HepG2 (cell line): ENCODE data around the gene GNG7. TPM values are rescaled to one million over a fixed set of nuclear protein-coding genes. Genes with fewer than 3 reads are reported as not detected.

Experiments used
- CC2D1A ChIP-seq: sonication (generic); formaldehyde crosslinking; IDR thresholded peaks from 2 replicates; pipeline ENCODE4 v1.8.1; 2023; ENCODE audit warnings: mild to moderate bottlenecking, missing genetic modification reagents
- DNMT1 ChIP-seq: sonication (generic); formaldehyde crosslinking; IDR thresholded peaks from 2 replicates; pipeline ENCODE4 v1.5.1; 2020; ENCODE audit warnings: mild to moderate bottlenecking, missing genetic modification reagents
- DNMT3B ChIP-seq: conservative IDR thresholded peaks from 2 replicates; pipeline ENCODE4 v1.6.1; 2016; ENCODE audit warnings: missing biosample characterization, control low read depth
- FOXM1 ChIP-seq: sonication (generic); formaldehyde crosslinking; IDR thresholded peaks from 2 replicates; pipeline ENCODE4 v1.5.0; 2020; ENCODE audit warnings: missing genetic modification reagents
- MZF1 ChIP-seq: sonication (generic); formaldehyde crosslinking; IDR thresholded peaks from 2 replicates; pipeline ENCODE4 v1.8.1; 2023; ENCODE audit warnings: mild to moderate bottlenecking, missing genetic modification reagents, borderline replicate concordance
- NFYB ChIP-seq: sonication (generic); formaldehyde crosslinking; IDR thresholded peaks from 2 replicates; pipeline ENCODE4 v1.4.0; 2020; ENCODE audit warnings: missing genetic modification reagents
- PAWR ChIP-seq: sonication (generic); formaldehyde crosslinking; IDR thresholded peaks from 2 replicates; pipeline ENCODE4 v1.4.0; 2020; ENCODE audit warnings: missing genetic modification reagents, mild to moderate bottlenecking, borderline replicate concordance
- RNF2 ChIP-seq: fragments of 450-650 bp; conservative IDR thresholded peaks from 2 replicates; pipeline ENCODE4 v1.6.1; 2016; ENCODE audit warnings: low read depth
- ZBTB49 ChIP-seq: sonication (generic); formaldehyde crosslinking; IDR thresholded peaks from 2 replicates; pipeline ENCODE4 v1.4.0; 2020; ENCODE audit warnings: missing genetic modification reagents, borderline replicate concordance
- ZFP90 ChIP-seq: sonication (generic); formaldehyde crosslinking; IDR thresholded peaks from 2 replicates; pipeline ENCODE4 v1.8.0; 2022; ENCODE audit warnings: missing genetic modification reagents, mild to moderate bottlenecking, inconsistent platforms, borderline replicate concordance
- ZNF501 ChIP-seq: sonication (generic); formaldehyde crosslinking; IDR thresholded peaks from 2 replicates; pipeline ENCODE4 v1.5.1; 2020; ENCODE audit warnings: mild to moderate bottlenecking, moderate library complexity, missing genetic modification reagents
- ZNF607 ChIP-seq: sonication (generic); formaldehyde crosslinking; IDR thresholded peaks from 2 replicates; pipeline ENCODE4 v1.5.1; 2020; ENCODE audit warnings: missing genetic modification reagents, mild to moderate bottlenecking, borderline replicate concordance
- ZNF614 ChIP-seq: IDR thresholded peaks from 2 replicates; pipeline ENCODE4 v1.6.1; 2018; ENCODE audit warnings: missing biosample characterization, missing genetic modification reagents, inconsistent platforms, borderline replicate concordance
- ZNF670 ChIP-seq: sonication (generic); formaldehyde crosslinking; IDR thresholded peaks from 2 replicates; pipeline ENCODE4 v1.8.0; 2022; ENCODE audit warnings: mild to moderate bottlenecking, missing genetic modification reagents, borderline replicate concordance
- ZNF691 ChIP-seq: sonication (generic); formaldehyde crosslinking; IDR thresholded peaks from 2 replicates; pipeline ENCODE4 v1.4.0; 2020; ENCODE audit warnings: missing genetic modification reagents, low read depth, mild to moderate bottlenecking, borderline replicate concordance
- ZNF772 ChIP-seq: sonication (generic); formaldehyde crosslinking; IDR thresholded peaks from 2 replicates; pipeline ENCODE4 v1.5.0; 2020; ENCODE audit warnings: mild to moderate bottlenecking, missing genetic modification reagents
- ZNF788 ChIP-seq: sonication (generic); formaldehyde crosslinking; IDR thresholded peaks from 2 replicates; pipeline ENCODE4 v1.5.0; 2020; ENCODE audit warnings: mild to moderate bottlenecking, missing genetic modification reagents, borderline replicate concordance
- ZSCAN31 ChIP-seq: sonication (generic); formaldehyde crosslinking; IDR thresholded peaks from 2 replicates; pipeline ENCODE4 v1.5.0; 2020; ENCODE audit warnings: low read depth, mild to moderate bottlenecking, missing genetic modification reagents
- polyA plus RNA-seq, 8 experiments: library from polyadenylated mRNA; depleted of rRNA in 3 of 8; stranded (reverse) in 7 of 8; unstranded in 1 of 8; fragments of >200 nt; fragmentation: Illumina TruSeq in 4 of 8; extraction: Trizol in 4 of 8; gene quantifications; 2 replicates each; pipeline versions ENCODE4 v1.2.1 to v1.2.3, GENCODE V29; 2011 to 2016; ENCODE audit warnings: low read depth in 4 of 8, missing spikeins in 1 of 8, mixed read lengths in 1 of 8; ENCODE audit not compliant: insufficient read depth in 1 of 8
- total RNA-seq, 5 experiments: library from RNA; depleted of rRNA; stranded (reverse); fragments of >200 nt; fragmentation: Illumina TruSeq; extraction: Trizol; gene quantifications; 2 replicates each; pipeline ENCODE4 v1.2.3, GENCODE V29; 2016; ENCODE audit warnings: low read depth in 1 of 5
- TF ChIP-seq, protein P1 (sequence below): sonication (generic); formaldehyde crosslinking; IDR thresholded peaks from 2 replicates; pipeline ENCODE4 v1.5.1; 2020; ENCODE audit warnings: mild to moderate bottlenecking, missing genetic modification reagents, moderate library complexity
- TF ChIP-seq, protein P2 (sequence below): sonication (generic); formaldehyde crosslinking; IDR thresholded peaks from 2 replicates; pipeline ENCODE4 v1.5.0; 2020; ENCODE audit warnings: missing genetic modification reagents, mild to moderate bottlenecking, borderline replicate concordance

GNG7 gene
- total and polyA plus RNA-seq, 2 of the 13 experiments (the other 11 are each of a cell fraction or from before 2014, with no cell fraction given): 1.4 to 3.3 TPM

DNA sequence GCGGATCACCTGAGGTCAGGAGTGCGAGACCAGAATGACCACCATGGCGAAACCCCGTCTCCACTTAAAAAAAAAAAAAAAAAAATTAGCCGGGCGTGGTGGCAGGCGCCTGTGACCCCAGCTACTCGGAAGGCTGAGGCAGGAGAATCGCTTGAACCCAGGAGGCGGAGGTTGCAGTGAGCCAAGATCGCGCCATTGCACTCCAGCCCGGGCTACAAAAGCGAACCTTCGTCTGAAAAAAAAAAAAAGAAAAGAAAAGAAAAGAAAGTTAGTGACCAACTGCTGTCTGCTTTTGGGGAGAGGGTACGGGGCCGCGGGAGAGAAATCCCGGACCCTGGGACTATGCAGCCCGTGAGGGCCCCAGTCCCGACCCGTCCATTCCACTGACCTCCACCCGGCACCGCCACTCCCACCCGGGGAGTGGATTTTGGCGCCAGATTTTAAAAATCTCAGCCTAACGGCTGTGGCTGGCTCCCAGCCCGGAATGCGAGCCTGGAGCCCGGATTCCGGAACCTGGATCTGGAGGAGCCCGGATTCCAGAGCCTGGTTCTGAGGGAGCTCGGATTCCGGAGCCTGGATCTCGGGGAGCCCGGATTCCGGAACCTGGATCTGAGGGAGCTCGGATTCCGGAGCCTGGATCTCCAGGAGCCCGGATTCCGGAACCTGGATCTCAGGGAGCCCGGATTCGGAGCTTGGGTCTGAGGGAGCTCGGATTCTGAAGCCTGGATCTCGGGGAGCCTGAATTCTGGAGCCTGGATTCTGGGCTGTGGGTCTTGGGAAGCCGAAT lies 239.7 kb downstream of the GNG7 start (continued):
- TF ChIP-seq, protein P1, sequence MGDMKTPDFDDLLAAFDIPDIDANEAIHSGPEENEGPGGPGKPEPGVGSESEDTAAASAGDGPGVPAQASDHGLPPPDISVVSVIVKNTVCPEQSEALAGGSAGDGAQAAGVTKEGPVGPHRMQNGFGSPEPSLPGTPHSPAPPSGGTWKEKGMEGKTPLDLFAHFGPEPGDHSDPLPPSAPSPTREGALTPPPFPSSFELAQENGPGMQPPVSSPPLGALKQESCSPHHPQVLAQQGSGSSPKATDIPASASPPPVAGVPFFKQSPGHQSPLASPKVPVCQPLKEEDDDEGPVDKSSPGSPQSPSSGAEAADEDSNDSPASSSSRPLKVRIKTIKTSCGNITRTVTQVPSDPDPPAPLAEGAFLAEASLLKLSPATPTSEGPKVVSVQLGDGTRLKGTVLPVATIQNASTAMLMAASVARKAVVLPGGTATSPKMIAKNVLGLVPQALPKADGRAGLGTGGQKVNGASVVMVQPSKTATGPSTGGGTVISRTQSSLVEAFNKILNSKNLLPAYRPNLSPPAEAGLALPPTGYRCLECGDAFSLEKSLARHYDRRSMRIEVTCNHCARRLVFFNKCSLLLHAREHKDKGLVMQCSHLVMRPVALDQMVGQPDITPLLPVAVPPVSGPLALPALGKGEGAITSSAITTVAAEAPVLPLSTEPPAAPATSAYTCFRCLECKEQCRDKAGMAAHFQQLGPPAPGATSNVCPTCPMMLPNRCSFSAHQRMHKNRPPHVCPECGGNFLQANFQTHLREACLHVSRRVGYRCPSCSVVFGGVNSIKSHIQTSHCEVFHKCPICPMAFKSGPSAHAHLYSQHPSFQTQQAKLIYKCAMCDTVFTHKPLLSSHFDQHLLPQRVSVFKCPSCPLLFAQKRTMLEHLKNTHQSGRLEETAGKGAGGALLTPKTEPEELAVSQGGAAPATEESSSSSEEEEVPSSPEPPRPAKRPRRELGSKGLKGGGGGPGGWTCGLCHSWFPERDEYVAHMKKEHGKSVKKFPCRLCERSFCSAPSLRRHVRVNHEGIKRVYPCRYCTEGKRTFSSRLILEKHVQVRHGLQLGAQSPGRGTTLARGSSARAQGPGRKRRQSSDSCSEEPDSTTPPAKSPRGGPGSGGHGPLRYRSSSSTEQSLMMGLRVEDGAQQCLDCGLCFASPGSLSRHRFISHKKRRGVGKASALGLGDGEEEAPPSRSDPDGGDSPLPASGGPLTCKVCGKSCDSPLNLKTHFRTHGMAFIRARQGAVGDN (CRISPR knock-in tag): peak; percentile 90
- peak; percentile 92 for TF ChIP-seq ZNF501 (CRISPR knock-in tag)
- no peak for TF ChIP-seq PAWR (CRISPR knock-in tag)
- 0 out of 2 replicates have a peak, but pooled peaks have one; percentile 32 for TF ChIP-seq DNMT3B (CRISPR knock-in tag)
- TF ChIP-seq, protein P2, sequence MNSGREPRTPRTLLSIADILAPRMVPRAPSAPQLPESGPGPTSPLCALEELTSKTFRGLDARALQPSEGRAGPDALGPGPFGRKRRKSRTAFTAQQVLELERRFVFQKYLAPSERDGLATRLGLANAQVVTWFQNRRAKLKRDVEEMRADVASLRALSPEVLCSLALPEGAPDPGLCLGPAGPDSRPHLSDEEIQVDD (CRISPR knock-in tag): no peak
- TF ChIP-seq ZNF670: peak; percentile 90; the same call in 1 of the 2 replicates
- TF ChIP-seq NFYB (CRISPR knock-in tag): peak; percentile 47; the same call in 1 of the 2 replicates
- TF ChIP-seq ZFP90 (CRISPR knock-in tag): no peak; the same call in 1 of the 2 replicates
- no peak for TF ChIP-seq DNMT1 (CRISPR knock-in tag)
- no peak; the same call in 1 of the 2 replicates for TF ChIP-seq ZNF691 (CRISPR knock-in tag)
- no peak for TF ChIP-seq MZF1 (CRISPR knock-in tag)
- peak; percentile 75; the same call in 1 of the 2 replicates for TF ChIP-seq ZSCAN31 (CRISPR knock-in tag)
- peak; percentile 70; the same call in 1 of the 2 replicates for TF ChIP-seq RNF2
- TF ChIP-seq FOXM1 (CRISPR knock-in tag): peak; percentile 94
- peak; percentile 92; the same call in 1 of the 2 replicates for TF ChIP-seq ZNF788
- TF ChIP-seq ZNF614 (CRISPR knock-in tag): peak; percentile 73; the same call in 1 of the 2 replicates
- peak; percentile 96 for TF ChIP-seq ZNF772 (CRISPR knock-in tag)
- TF ChIP-seq ZNF607 (CRISPR knock-in tag): peak; percentile 38; the same call in 1 of the 2 replicates
- 0 out of 2 replicates have a peak, but pooled peaks have one; percentile 31 for TF ChIP-seq CC2D1A (CRISPR knock-in tag)
- no peak for TF ChIP-seq ZBTB49 (CRISPR knock-in tag)
